ENCODE measurements around the gene MGAT5.

The MGAT5 gene

GRCh38 chr2:134421556-134422328, 167.9 kb downstream of the MGAT5 start:
- TF ChIP-seq CTCF (IDR thresholded peaks at IDR 0.05; ENCODE audit: low read depth, low read length, missing control alignments), result no peak
- H3K27ac ChIP-seq, result no peak overlapping the region
- H3K4me3 ChIP-seq (ENCODE audit: low read depth, low read length), result no peak overlapping the region
- no peaks in the 10 kb centered on the region for H3K36me3 ChIP-seq (replicated peaks)
- H3K27me3 ChIP-seq (replicated peaks), result no peaks in the 10 kb centered on the region
- no peak for DNase-seq
- in situ Hi-C loops (cut with HindIII; ENCODE audit: low pct_ligation_motif_present, low sequenced_read_pairs), result no loop called here

- TF ChIP-seq CTCF (IDR thresholded peaks at IDR 0.05; ENCODE audit: low read depth, low read length, missing control alignments), result no peak
- no peaks in the 10 kb centered on the region for H3K27me3 ChIP-seq (replicated peaks)
- in situ Hi-C loops (cut with HindIII; ENCODE audit: low pct_ligation_motif_present, low sequenced_read_pairs), result no loop called here
- H3K36me3 ChIP-seq (replicated peaks), result no peaks in the 10 kb centered on the region
- H3K27ac ChIP-seq, result no peak overlapping the region
- no peak overlapping the region for H3K4me3 ChIP-seq (ENCODE audit: low read depth, low read length)
- DNase-seq, result no peak
Measured at GRCh38 chr2:134425724-134426496, 172.0 kb downstream of the MGAT5 start.

GRCh38 chr2:134426721-134427120, 172.8 kb downstream of the MGAT5 start:
- in situ Hi-C loops (cut with HindIII; ENCODE audit: low pct_ligation_motif_present, low sequenced_read_pairs), result no loop called here
- no peak overlapping the region for H3K4me3 ChIP-seq (ENCODE audit: low read depth, low read length)
- H3K36me3 ChIP-seq (replicated peaks), result no peaks in the 10 kb centered on the region
- DNase-seq, result no peak
- no peaks in the 10 kb centered on the region for H3K27me3 ChIP-seq (replicated peaks)
- no peak overlapping the region for H3K27ac ChIP-seq
- TF ChIP-seq CTCF (IDR thresholded peaks at IDR 0.05; ENCODE audit: low read depth, low read length, missing control alignments), result no peak

- in situ Hi-C loops (cut with HindIII; ENCODE audit: low pct_ligation_motif_present, low sequenced_read_pairs), result no loop called here
Measured at GRCh38 chr2:134429886-134430285, 176.0 kb downstream of the MGAT5 start.

GRCh38 chr2:134431838-134432434, 178.1 kb downstream of the MGAT5 start:
- H3K4me3 ChIP-seq (ENCODE audit: low read depth, low read length), result no peak overlapping the region
- no peak for DNase-seq
- in situ Hi-C loops (cut with HindIII; ENCODE audit: low pct_ligation_motif_present, low sequenced_read_pairs), result no loop called here
- TF ChIP-seq CTCF (IDR thresholded peaks at IDR 0.05; ENCODE audit: low read depth, low read length, missing control alignments), result no peak
- no peak overlapping the region for H3K27ac ChIP-seq
- H3K27me3 ChIP-seq (replicated peaks), result no peaks in the 10 kb centered on the region
- no peaks in the 10 kb centered on the region for H3K36me3 ChIP-seq (replicated peaks)

More at GRCh38 chr2:134429886-134430285, 176.0 kb downstream of the MGAT5 start:
- H3K27ac ChIP-seq, result no peak overlapping the region
- DNase-seq, result no peak
- H3K4me3 ChIP-seq (ENCODE audit: low read depth, low read length), result no peak overlapping the region
- TF ChIP-seq CTCF (IDR thresholded peaks at IDR 0.05; ENCODE audit: low read depth, low read length, missing control alignments), result no peak
- no peaks in the 10 kb centered on the region for H3K27me3 ChIP-seq (replicated peaks)
- H3K36me3 ChIP-seq (replicated peaks), result no peaks in the 10 kb centered on the region

Data from brain microvascular endothelial cell (primary cell).